ENCODE measurements around the gene TRPV5.

Gene TRPV5

GRCh38 chr7:142885311-142886230 is 48.0 kb downstream of the TRPV5 start, which contains the start of gene TRPV6:
Gene TRPV6 (minus strand): TSS chr7:142885745.
- CTCF ChIA-PET, result interaction anchor here (1.8 kb wide), 1 partner anchor 330 kb away, joined by 7 read pairs; no protein-coding TSS in a partner anchor
- POLR2A ChIA-PET, result no interaction called here

DNA sequence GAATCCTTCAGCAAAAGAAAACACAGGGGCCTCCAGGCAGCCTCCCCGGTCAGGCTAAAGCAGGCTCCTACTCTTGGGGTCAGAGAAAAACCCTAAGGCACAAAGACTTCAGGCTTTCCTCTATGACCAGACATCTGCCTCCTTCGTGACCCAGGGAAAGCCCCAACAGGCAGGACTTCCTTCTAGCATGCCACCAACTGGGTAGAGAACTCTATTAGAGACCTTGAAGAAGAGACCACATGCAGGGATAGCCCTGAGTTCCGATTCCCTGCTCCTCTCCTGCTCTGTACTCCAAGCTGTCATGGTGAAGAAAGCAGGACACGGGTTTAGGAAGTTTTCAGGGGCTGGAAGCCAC is 49.3 kb downstream of the TRPV5 start:
- CTCF ChIA-PET, result no interaction called here
- no peak for DNase-seq (ENCODE audit: extremely low spot score)
- POLR2A ChIA-PET, result no interaction called here
- TF ChIP-seq ELF4 (IDR thresholded peaks at IDR 0.05) (no peak), L3MBTL2 (conservative IDR thresholded peaks at IDR 0.05) (no peak), CTBP1 (IDR thresholded peaks at IDR 0.05; ENCODE audit: borderline replicate concordance) (no peak), FOXM1 (IDR thresholded peaks at IDR 0.05; ENCODE audit: borderline replicate concordance) (no peak), HDGF (IDR thresholded peaks at IDR 0.05; ENCODE audit: borderline replicate concordance) (no peak), SUZ12 (IDR thresholded peaks at IDR 0.05) (no peak), ARNT (IDR thresholded peaks at IDR 0.05) (no peak), SP1 (IDR thresholded peaks at IDR 0.05) (no peak), FOXK2 (IDR thresholded peaks at IDR 0.05) (no peak), NFRKB (IDR thresholded peaks at IDR 0.05) (no peak), ZNF384 (IDR thresholded peaks at IDR 0.05) (no peak)

More at GRCh38 chr7:142885311-142886230, 48.0 kb downstream of the TRPV5 start, which contains the start of gene TRPV6:
- DNase-seq (ENCODE audit: extremely low spot score), result no peak
- TF ChIP-seq FOXA1 (IDR thresholded peaks at IDR 0.05) (no peak), SUZ12 (IDR thresholded peaks at IDR 0.05) (no peak), ZNF384 (IDR thresholded peaks at IDR 0.05) (no peak), ELF4 (IDR thresholded peaks at IDR 0.05) (no peak), FOXK2 (IDR thresholded peaks at IDR 0.05) (no peak), ARNT (IDR thresholded peaks at IDR 0.05) (no peak), TARDBP (IDR thresholded peaks at IDR 0.05) (no peak), NFRKB (IDR thresholded peaks at IDR 0.05) (no peak), LEF1 (IDR thresholded peaks at IDR 0.05; ENCODE audit: borderline replicate concordance) (no peak), FOXM1 (IDR thresholded peaks at IDR 0.05; ENCODE audit: borderline replicate concordance) (no peak)
- TF ChIP-seq, protein P1, sequence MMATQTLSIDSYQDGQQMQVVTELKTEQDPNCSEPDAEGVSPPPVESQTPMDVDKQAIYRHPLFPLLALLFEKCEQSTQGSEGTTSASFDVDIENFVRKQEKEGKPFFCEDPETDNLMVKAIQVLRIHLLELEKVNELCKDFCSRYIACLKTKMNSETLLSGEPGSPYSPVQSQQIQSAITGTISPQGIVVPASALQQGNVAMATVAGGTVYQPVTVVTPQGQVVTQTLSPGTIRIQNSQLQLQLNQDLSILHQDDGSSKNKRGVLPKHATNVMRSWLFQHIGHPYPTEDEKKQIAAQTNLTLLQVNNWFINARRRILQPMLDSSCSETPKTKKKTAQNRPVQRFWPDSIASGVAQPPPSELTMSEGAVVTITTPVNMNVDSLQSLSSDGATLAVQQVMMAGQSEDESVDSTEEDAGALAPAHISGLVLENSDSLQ (IDR thresholded peaks at IDR 0.05), result no peak

DNA sequence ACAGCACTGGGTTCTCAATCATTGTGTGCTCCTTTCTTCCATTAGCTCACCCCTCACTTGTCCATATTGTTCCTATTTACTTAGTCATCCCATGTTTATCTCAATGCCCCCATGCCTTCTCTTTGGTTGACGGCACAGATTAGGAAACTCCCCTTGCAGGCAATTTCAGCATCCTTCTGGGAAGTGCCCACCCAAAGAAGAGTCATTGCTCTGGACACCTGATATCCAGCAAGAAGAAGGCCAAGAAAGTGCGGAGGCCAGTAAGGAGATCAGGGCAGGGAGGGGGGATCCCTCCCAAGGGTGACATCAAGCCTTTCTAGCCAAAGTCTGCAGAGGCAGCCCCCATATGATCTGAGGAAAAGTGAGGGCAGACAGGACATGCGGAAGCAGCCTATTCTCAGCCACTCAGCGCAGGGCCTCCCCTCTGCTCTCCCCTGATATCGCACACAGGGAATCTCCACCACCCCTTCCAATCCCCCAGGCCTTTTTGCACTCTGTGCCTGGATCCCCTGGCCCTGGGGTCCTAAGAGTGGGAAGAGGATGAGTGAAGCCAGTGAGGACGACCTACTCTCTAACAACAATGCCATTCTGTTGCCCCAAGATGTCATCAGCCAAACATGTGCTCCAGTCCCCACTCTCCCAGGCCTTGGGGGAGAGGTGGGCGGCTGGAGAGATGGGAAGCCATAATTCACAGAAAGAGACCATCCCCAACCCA is 49.8 kb downstream of the TRPV5 start:
- CTCF ChIA-PET, result interaction anchor here (3.5 kb wide), 1 partner anchor 11 kb away, joined by 14 read pairs; no protein-coding TSS in a partner anchor
- TF ChIP-seq ELF4 (IDR thresholded peaks at IDR 0.05), result no peak
- no peak for TF ChIP-seq LEF1 (IDR thresholded peaks at IDR 0.05; ENCODE audit: borderline replicate concordance)
- no peak for TF ChIP-seq FOXM1 (IDR thresholded peaks at IDR 0.05; ENCODE audit: borderline replicate concordance)
- TF ChIP-seq TARDBP (IDR thresholded peaks at IDR 0.05), result no peak
- no peak for TF ChIP-seq NFRKB (IDR thresholded peaks at IDR 0.05)
- no peak for TF ChIP-seq L3MBTL2 (conservative IDR thresholded peaks at IDR 0.05)
- no peak for TF ChIP-seq HDGF (IDR thresholded peaks at IDR 0.05; ENCODE audit: borderline replicate concordance)
- TF ChIP-seq, protein P1 (IDR thresholded peaks at IDR 0.05), result no peak
- TF ChIP-seq FOXA1 (IDR thresholded peaks at IDR 0.05), result no peak
- no peak for TF ChIP-seq CTBP1 (IDR thresholded peaks at IDR 0.05; ENCODE audit: borderline replicate concordance)
- TF ChIP-seq SUZ12 (IDR thresholded peaks at IDR 0.05), result no peak
- no peak for TF ChIP-seq FOXK2 (IDR thresholded peaks at IDR 0.05)
- no peak for TF ChIP-seq SP1 (IDR thresholded peaks at IDR 0.05)
- TF ChIP-seq ARNT (IDR thresholded peaks at IDR 0.05), result no peak
- TF ChIP-seq ZNF384 (IDR thresholded peaks at IDR 0.05), result no peak
- TF ChIP-seq BHLHE40 (IDR thresholded peaks at IDR 0.05; ENCODE audit: borderline replicate concordance), result no peak
- no peak for DNase-seq (ENCODE audit: extremely low spot score)
- POLR2A ChIA-PET, result no interaction called here

DNA sequence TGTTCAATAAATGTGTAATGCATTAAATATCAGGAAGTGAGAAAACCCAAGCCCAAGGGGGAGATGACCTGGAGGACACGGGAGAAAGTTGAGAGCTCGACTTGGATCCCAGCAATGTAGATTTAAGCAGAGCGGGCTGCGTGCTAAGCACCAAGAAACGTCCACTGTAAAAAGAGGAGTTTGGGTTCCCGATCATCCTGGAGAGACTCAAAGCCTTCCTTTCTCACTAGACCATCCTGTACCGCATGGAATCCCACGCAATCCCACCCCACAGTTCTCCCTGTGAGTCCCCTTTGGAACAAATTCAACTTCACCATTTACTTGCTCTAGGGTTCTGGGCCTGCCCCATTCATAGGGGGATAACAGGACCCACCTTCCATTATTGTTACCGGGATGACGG is 50.4 kb downstream of the TRPV5 start:
- ChIA-PET CTCF (interaction anchor here (3.5 kb wide), 1 partner anchor 11 kb away, joined by 14 read pairs; no protein-coding TSS in a partner anchor), POLR2A (no interaction called here)
- TF ChIP-seq FOXK2 (IDR thresholded peaks at IDR 0.05) (no peak), CTBP1 (IDR thresholded peaks at IDR 0.05; ENCODE audit: borderline replicate concordance) (no peak), ZNF384 (IDR thresholded peaks at IDR 0.05) (no peak), ELF4 (IDR thresholded peaks at IDR 0.05) (no peak)
- DNase-seq (ENCODE audit: extremely low spot score), result no peak

DNA sequence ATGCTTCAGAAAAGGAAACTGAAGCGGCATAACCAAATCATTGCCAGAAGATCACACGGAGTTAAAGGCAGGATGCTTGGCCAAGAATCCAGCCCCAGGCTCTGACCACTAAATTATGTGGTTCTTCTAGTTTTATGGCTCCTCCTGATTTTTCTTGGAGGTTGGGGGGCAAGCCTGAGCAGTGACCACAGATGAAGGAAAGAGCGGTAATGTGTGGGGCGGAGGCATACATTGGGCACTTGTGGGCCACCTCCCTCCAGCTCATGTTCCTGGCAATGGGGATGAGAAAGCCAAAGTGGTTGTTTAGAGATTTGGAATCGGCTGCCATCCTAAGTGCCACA is 51.2 kb downstream of the TRPV5 start:
- CTCF ChIA-PET, result interaction anchor here (0.8 to 3.5 kb wide), 2 partner anchors 10 to 12 kb away, joined by 4 to 14 read pairs; no protein-coding TSS in a partner anchor
- TF ChIP-seq ZNF384 (IDR thresholded peaks at IDR 0.05) (no peak), ARNT (IDR thresholded peaks at IDR 0.05) (no peak), BHLHE40 (IDR thresholded peaks at IDR 0.05; ENCODE audit: borderline replicate concordance) (no peak), CTBP1 (IDR thresholded peaks at IDR 0.05; ENCODE audit: borderline replicate concordance) (no peak), ELF4 (IDR thresholded peaks at IDR 0.05) (no peak), NFRKB (IDR thresholded peaks at IDR 0.05) (no peak), SUZ12 (IDR thresholded peaks at IDR 0.05) (no peak), HDGF (IDR thresholded peaks at IDR 0.05; ENCODE audit: borderline replicate concordance) (no peak), SP1 (IDR thresholded peaks at IDR 0.05) (no peak), FOXK2 (IDR thresholded peaks at IDR 0.05) (no peak), L3MBTL2 (conservative IDR thresholded peaks at IDR 0.05) (no peak), TARDBP (IDR thresholded peaks at IDR 0.05) (no peak), FOXM1 (IDR thresholded peaks at IDR 0.05; ENCODE audit: borderline replicate concordance) (no peak), LEF1 (IDR thresholded peaks at IDR 0.05; ENCODE audit: borderline replicate concordance) (no peak), FOXA1 (IDR thresholded peaks at IDR 0.05) (no peak)
- TF ChIP-seq, protein P1 (IDR thresholded peaks at IDR 0.05), result no peak
- DNase-seq (ENCODE audit: extremely low spot score), result no peak
- POLR2A ChIA-PET, result no interaction called here
